DND-41 (cell line): Measurements from ENCODE around the gene BDH2.

Experiments
- CTCF ChIP-seq: IDR thresholded peaks from 2 replicates; pipeline ENCODE4 v1.5.1; 2012; ENCODE audit warnings: borderline replicate concordance, low read length, moderate library complexity, mild to moderate bottlenecking; ENCODE audit not compliant: poor library complexity, severe bottlenecking; ENCODE audit errors: extremely low read depth
- EZH2 ChIP-seq: IDR thresholded peaks from 3 replicates; pipeline ENCODE4 v1.6.1; 2012; ENCODE audit warnings: borderline replicate concordance, low read depth, mild to moderate bottlenecking, moderate library complexity, low read length, inconsistent platforms; ENCODE audit not compliant: severe bottlenecking

GRCh38 chr4:103052779-103053178, 46.9 kb downstream of the BDH2 start:
- TF ChIP-seq CTCF (no peak), EZH2 (no peak)
